T-helper 2 cell (primary cell): ENCODE results near the gene CACNB2.

ENCODE experiments used
- DNase-seq, 5 experiments: peaks; one replicate each; pipeline versions ENCODE4 v3.0.0 to v3.0.0-alpha.2; 2012 to 2022

CACNB2 gene

DNA sequence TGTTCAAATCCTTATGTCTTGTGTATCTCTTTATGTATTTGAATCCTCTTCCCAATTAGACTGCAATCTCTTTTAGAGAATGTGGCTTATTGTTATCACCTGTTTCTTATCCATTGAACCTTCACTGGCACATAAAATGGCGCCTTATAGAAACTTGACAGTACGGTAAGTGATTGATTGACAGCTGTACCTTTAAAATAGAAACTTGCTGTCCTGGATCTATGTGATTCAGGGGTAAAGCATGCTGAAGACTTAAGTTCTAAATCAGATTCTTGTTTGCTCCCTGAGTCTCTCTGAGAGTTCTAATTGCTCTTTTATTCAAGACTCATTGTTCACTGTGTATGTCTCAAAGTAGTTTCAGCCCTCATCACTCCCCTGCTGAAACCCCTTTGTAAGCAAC is 91.3 kb downstream of the CACNB2 start:
- DNase-seq: no peak

DNA sequence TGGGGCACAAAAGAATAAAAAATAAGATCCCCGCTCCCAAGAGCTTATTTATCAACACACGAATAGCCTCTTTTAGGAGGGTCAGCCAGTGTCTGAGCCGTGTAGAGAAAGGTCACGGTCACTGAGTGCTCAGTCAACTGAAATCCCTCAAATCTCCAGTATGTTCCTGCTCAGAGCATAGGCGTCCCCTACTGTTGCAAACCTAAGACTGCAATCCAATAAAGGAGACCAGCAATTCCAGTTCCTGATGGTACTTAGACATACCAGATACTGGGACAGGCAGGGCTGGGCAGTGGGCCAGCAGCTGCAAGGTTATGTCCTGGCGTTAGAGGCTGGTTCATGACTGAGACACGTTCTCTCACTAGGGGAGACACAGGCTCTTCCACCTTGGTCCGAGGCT is 93.6 kb downstream of the CACNB2 start:
- no peak for DNase-seq

DNA sequence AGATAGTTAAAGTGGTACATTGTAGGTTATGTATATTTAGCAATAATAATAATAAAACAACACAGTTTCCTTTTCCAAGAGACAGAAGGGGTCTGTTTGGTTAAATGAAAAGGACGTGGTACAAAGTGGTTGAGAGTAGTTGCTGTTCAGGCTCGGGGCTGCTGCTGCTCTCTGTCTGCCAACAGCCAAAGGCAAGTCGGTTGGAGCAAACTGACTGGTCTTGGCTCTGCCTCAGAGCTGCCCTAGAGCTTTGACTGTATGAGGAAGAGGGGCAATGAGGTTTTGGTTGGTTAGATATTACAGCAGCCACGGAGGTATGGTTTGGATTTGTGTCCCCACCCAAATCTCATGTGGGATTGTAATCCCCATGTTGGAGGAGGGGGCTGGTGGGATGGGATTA is 95.3 kb downstream of the CACNB2 start:
- no peak for DNase-seq

DNA sequence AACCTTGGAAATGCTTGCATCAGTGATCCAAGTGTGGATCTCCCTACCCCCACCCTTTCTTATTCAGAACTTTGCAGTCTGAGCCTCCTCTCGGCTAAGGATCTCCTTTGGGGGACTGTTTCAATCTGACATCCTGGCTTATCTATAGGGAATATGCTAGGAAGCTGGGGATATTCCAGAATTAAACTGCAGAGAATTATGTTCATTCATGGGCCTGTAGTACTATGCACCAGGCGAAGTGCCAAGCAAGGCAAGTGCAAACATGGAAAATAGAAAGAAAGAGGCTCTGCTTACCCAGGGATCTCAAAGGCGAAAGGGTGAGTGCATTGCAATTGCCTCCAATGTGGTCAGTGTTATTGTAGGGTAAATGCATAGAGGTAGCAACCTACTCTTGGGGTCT is 96.5 kb downstream of the CACNB2 start:
- no peak for DNase-seq

DNA sequence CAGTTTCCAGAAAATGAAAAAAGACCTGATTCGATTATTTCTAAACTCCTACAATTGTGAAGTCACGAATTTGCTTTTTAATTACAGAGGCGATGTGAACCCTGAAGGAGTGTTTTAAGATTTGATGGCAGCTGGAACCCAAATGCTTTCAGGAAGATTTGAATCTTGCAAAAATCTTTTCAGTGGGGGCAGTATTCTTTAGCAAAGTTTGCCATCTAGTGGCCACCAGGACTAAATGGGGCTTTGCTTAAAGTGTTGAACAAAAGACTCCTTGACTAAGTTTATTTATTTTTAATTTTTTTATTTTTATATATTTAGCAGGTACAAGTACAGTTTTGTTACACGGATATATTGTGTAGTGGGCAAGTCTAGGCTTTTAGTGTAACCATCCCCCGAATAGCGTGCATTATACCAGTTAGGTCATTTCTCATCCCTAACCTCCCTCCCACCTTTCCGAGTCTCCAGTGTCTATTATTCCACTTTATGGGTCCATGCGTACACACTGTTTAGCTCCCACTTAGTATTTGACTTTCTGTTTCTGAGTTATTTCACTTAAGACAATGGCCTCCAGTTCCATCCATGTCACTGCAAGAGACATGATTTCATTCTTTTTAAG is 98.8 kb downstream of the CACNB2 start:
- peak in 1 of 5 experiments; percentile 41 for DNase-seq

DNA sequence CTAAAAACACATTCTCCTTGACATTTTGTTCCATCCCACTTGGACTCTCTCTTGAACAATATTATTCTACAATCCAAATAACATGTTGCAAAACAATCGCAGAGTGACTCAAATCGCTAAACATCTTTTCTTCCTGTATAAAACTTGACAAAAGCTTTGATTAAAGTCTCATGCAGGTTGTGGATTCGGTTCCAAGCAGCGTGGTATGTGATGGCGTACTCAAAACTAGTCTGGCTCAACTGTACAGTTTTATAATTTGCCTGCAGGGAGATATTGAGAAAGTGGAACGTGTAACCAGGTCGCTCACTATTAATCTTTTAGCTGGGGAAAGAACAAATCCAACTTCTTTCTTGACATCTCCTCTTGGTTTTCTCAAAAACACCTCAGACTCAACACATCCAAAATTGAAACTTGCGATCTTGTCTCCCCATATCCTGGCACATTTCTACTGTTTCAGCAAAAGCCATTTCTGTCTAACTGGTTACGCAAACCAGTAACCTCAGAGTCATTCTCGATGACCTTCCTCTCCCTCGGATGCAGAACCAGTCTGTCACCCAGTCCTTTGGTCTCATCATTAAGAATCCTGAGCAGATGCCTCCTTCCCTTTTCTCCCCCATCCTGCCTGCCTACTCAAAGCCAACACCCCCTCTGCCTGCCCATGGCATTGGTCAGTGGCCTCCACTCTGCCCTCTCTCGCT is 100.1 kb downstream of the CACNB2 start:
- no peak for DNase-seq

DNA sequence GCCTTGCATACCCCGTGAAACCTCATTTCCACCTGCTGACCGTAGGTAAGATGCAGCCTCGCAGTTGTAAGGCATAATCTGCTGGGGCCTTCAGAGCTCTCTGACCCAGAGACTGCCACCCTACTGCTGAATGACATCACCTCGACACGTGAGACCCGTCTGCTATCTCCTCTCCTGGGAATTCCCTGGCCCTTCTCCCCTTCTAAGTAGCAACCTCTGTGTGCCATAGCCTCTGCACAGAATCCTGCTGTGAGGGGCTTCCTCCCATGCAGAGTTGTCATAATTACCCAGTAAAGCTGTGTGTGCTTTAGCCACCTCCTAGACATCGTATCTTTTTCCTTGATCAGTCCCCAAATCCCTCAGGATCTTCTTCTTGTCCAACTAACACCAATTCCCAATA is 106.7 kb downstream of the CACNB2 start:
- no peak for DNase-seq

DNA sequence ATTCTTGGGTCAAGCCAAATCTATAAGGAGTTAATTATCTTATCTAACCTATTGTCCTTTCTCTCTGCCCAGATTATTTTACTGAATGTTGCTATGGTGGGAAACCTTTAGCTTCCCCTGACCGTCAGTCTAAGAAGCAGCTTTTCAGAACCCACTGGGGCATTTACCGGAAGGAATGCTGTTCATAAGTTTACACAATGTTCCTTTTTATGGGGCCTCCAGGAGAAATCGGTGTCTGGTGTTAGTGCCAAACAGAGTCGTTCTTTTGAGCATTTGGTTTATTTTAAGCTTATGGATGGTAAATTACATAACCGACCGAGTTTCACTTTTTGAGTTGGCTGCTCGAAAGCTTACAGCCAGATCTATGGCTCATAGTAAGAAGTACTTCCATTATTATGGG is 111.9 kb downstream of the CACNB2 start:
- DNase-seq: no peak

DNA sequence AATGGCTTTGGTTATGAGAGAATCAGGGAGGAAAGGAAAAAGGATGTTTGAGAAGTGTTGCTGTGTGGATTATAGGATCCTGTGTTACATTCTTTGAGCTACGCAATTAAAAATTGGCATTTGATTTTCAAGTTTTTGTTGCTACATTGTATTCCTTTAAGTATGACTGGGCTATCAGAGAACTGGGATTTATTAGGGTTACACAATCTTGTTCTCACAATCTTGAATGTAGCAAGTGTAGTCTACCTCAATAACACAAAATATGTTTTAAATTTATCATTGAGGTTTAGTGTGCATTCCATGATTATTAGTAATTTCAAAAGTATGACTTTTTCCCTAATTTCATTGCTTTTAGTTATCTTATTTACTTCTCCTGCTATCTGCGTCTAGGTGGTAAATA is 113.9 kb downstream of the CACNB2 start:
- no peak for DNase-seq

DNA sequence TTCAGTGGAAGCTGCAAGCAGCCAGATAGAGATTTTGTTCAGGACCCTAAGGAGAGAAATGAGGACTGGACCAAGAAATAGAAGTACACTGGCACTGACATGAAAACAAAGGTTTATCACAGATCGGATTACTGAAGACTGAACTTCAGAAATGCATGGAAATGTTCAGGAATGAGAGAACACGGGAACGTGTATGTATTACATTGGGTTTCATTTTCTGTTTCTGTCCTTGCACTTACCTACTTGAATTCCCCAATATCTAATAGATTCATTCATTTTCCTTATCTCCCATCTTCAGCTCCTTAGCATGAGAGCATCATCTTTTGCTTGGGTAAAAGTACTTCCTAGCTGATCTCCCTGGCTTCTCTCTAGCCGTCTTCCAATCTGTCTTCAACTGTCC is 114.5 kb downstream of the CACNB2 start:
- no peak for DNase-seq

DNA sequence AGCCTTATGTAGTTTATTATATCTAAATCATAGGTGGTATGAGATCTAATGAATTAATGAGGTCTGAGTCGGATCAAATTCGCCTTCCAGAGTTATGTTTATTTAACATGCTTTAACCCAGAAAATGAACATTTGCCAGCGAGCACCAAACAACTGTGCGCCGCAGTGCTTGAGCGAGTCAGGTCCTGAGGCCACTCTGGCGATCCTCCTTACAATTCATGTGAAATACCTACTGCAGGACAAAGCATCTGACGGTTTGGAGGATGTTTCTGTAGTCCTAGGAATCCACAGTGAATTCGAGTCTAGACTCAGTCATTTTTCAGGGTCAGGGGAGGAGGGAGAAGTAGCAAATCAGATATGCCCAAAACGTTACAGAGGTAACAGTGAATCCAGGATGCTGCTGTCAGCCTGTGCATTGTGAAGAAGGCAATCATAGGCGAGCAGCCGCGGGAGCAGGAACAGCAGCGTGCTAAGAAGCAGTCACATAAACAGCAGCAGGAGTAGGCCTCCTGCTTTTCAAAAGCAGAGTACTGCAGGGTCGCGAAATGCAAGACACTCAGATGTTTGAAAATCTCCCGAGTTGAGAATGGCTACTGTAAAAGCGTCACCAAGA is 120.2 kb downstream of the CACNB2 start:
- no peak for DNase-seq

DNA sequence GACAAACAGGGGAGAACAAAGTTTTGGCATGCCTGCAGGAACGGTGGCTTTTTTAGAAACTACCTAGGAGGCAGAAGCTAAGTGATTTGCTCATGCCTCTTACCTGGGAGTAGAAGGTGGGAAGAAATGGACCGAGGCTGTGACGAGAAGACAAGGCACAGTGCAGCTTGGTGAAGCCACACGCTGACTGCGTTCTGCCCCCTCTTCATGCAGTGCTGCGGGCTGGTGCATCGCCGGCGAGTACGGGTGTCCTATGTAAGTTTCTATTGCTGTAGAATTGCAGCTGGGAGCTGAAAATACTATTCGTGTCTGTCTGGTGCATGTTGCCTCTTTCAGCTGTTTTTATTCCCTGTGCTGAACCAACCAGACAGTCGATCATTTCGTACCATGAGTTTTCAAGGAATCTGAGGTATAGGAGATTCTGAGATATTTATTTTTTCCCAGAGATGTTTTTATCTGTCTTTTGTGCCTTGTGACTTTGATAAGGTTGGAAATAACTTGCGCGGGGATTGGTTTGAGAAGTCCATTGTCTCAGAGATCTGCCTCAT is 120.9 kb downstream of the CACNB2 start:
- no peak for DNase-seq

DNA sequence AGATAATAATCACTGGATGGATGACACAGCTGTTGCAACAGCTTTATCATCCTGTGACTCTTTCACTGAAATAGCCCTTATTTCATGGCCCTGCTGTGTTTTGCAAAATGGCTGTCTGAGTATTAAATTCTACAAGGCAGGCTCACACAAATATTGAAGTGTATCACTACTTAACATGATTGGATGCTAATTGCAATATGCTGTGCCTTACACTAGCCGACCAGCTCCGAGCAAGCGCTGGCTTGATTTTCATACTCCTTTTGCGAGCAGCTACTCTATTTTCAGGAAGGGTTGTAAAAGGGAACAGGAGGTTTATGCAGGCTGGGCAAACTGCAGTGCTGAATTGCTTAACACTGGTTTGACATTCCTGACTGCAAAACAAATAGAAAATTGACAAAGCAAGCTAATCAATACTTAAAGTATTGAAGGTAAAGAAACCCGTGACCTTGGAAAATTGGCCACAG is 121.6 kb downstream of the CACNB2 start:
- no peak for DNase-seq

DNA sequence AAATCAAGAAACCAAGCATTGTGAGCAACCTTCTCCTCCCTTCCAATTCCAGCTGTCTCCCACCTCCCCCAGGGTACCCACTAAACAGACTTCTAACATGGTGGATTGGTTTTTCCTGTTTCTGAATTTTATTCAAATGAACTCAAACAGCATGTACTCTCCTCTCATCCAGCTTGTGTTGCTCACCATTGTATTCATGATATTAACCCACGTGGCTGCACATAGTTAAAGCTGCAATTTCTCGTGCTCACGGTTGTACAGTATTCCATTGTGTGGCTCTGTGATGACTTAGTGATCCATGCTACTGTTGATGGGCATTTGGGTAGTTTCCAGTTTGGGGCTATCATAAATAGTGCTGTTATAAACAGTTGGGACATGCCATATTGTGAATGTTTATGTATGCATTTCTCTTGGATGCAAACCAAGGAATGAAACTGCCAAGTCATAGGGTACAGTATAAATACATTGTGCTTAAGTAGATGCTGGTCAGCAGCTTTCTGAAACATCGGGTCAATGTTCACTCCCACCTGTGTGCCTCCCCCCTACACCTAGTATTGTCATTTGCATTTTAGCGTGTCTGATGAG is 124.3 kb downstream of the CACNB2 start:
- DNase-seq: no peak

DNA sequence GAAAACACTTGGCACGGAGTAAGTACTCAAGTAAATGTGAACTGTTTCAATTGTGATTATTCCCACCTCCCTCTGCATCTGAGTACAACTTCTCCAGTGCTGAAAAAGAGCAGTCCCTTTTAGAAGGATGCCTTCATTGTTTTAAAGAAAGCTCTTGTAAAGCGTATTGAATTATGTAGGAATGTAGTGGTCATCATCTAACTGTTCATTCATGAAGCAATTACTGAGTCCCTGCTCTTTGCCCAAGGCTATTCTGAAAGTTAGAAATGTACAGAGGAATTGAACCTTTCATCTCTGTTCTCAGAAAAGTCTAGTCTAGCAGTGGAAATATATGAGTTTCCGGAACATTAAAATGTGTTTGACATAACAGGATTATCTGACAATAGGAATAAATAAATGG is 127.8 kb downstream of the CACNB2 start:
- DNase-seq: no peak

DNA sequence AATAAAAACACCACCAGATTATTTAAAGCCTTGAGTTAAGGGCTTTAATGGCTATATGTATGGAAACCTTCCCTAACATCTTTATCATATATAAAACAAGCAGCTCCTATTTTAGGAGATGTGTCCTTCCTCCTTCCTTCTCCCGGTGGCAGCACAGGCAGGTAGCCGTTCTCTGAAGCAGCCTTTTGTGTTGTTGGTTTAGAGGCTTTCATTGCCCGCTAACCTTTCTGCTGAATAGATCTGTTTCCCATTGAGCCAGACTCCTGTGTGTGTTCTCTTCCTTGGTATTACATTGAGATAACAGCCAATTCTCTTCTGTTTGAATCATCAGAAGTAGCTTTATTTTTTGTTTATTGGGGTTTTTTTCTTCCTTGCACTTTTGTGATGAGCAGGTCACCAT is 131.3 kb downstream of the CACNB2 start:
- no peak for DNase-seq

DNA sequence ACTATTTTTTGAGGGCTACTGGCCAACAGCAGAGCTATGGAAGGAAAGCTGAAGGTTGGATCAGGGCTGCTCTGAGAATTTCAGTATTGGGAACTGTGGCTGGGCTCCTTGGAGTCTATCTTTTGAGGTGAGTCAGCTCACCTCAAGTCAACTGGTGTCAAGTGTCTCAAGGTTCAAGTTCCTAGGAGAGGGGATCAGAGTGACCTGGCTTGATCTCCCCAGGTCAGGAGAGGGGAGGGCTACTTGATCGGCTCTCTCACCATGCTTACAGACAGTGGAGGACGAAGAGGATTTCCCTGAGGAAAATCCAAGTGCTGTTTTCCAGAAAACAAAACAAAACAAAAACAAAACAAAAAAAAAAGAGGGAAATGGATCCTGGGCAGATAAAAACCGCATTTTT is 132.8 kb downstream of the CACNB2 start:
- DNase-seq: no peak

DNA sequence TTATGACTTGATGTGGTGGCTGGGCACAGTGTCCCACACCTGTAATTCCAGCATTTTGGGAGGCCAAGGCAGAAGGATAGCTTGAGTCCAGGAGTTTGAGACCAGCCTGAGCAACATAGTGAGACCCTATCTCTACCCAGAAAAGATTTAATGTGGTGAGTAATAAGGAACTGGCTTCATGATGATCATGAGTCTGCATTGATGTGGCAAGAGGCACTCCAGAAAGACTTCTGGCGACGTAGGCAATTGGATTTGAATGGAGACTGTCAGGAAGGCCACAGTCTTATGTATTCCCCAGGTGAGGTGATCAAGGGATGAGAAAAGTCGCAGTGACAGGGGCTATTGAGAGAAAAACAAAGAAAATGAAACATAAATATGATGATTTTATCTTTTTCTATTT is 138.0 kb downstream of the CACNB2 start:
- no peak for DNase-seq

DNA sequence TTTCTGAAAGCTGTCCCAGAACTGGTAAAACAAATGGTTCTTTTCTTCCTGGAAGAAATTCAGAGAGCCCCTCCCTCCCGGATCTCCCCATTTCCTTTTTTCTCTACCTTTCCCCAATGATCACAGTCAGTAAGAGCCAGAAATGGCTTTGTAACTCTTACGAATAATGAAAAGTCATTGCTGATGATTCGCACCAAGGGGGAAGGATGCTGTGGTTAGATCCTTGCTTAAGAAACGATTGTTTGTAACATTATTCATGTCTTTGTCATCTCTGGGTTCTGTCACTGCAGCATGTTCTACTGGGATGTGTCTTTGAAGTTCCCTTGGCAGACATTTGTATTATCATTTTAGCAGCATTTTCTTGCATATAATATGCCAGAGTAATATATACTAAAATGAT is 138.9 kb downstream of the CACNB2 start:
- no peak for DNase-seq

DNA sequence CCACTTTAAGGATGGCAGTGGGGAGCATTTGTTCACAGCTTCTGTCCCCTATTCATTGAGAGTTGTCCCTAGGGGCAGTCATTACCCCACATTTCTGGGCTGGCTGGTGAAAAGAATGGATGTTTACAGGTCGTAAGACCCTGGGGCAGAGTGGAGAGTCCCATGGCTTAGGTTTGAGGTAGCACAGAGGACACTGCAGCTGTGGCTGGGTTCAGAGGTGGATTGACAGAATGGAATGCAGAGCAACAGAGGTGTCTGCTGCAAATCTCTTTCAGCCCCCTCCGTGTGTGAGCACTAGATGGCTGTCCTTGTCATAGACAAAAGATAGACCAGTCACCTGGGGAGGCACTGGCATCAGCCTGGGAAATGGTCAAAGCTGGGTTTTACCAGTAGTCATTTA is 141.9 kb downstream of the CACNB2 start:
- DNase-seq: no peak

DNA sequence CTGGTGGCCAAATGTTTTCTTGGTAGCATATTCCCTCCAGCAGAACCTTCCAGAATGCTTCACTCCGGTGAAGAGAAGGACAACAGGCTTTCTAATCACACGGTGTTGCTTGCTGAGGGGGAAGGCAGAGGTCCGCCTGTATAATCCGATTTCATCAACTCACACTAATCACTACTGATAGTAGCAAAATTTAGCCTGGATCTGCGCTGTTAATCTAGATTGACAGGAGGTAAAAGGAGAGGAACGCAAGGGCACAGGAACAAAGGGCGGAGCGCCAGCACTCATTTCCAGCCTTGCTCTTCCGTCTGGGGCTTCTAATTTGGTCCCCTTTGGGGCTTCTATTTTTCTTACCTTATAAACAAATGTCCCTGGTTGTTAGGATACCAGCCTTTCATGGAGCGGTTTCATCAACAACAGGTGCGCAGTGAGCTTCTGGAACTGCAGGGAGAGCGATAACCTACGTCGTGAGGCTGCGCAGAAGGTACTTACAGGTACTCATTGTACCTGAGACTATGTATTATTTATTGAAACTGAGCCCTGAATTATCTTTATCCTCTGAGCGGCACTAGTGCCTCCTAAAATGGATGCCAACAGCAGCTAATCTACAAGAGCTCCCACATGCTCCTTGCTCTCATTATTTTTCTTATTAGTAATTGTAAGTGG is 150.6 kb downstream of the CACNB2 start:
- no peak for DNase-seq

DNA sequence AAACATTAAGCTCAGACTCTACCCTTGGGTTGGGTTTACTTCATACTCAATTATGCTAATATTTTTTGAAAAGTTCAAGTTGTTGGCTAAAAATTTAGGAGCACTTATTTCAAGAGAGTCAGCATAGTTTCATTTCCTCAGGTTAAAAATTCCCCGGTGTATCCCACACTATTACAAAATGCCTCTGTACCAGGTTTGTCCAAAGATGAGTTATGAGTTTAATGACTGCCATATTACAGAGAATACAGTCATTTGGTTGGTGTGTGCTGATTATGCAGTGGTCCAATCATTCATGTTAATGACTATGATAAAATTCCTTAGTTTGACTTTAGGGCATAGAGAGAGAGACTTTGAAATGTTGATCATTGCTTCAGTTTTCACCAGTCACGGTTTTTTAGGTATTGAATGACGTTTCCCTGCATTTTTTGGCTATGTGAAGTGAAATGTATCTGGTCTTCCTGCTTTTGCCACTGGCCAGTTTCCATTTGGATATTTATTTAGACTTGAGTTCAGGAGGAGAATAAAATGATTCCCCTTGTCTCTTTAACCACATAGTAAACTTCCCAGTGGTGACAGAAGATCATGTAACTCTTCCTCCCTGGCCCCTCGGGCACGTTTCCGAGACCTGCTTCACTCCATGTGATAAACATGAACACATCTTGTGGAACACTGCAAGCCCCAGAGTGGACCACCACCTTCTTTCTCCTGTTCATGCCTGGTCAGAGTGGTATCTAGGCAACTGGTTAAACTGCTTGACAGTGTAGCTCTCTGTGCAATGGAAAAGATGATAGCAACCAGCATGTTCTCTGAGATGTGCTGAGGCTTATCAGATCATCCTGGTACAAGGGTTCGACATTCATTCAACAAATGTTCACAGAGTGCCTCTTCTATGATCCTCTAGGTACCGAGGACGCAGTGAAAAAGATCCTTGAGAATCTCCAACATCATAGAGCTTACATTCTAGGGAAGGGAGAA is 153.6 kb downstream of the CACNB2 start:
- DNase-seq: no peak
